GM18867 (cell line): ENCODE data around the gene R3HDML.
"Not testable (repeated sequence)": the region's sequence is repeated elsewhere in the genome, so short reads cannot be mapped to it uniquely, and the experiment has no call there.

Experiments
- ATAC-seq: cut with Tn5 transposase; IDR thresholded peaks from one replicate; pipeline ENCODE4 v1.9.1; 2021; ENCODE audit warnings: mild to moderate bottlenecking, moderate library complexity; ENCODE audit not compliant: unreplicated experiment

Gene R3HDML

DNA sequence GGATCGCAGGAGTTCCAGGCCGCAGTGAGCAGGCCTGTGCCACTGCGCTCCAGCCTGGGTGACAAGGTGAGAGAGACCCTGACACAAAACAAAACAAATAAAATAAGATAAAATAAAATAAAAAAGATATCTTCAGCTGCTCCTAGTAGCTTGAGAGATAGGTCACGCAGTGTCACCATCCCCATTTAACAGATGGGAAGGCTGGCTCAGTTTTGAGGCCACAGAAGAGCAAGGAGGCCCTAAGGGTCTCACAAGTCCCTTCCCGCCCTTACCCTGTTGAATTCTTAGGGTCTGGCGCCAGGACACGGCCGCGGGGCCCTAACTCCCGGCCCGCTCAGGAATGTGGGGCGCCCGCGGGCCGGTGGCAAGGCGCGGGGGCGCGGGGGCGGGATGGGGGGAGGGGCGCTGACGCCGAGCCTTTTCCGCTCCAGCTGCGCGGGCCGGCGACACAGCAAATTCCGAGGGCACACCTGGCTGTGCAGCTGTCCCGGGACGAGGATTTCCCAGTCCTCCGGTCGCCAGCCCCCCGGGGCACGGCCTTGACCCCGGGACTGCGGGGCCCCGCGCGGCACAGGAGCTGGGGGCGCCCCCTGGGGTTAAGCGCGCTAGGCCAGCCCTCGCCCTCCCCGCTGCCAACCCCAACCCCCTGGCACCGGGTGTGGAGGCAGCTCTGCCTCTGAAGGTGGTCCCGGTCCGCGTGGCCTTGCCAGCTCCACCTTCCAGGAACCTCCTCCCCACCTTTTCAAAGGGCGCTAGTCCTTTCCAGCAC lies 10.3 kb upstream of the R3HDML start:
- ATAC-seq: no peak

DNA sequence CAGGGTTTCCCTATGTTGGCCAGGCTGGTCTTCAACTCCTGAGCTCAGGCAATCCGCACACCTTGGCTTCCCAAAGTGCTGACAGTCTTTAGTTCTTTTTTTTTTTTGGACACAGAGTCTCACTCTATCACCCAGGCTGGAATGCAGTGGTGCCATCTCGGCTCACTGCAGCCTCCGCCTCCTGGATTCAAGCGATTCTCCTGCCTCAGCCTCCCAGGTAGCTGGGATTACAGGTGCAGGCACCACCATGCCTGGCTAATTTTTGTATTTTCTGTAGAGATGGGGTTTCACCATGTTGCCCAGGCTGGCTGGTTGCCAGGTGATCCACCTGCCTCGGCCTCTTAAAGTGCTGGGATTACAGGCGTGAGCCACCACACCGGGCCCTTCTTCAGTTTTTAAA lies 9.1 kb upstream of the R3HDML start:
- not testable (repeated sequence) for ATAC-seq

DNA sequence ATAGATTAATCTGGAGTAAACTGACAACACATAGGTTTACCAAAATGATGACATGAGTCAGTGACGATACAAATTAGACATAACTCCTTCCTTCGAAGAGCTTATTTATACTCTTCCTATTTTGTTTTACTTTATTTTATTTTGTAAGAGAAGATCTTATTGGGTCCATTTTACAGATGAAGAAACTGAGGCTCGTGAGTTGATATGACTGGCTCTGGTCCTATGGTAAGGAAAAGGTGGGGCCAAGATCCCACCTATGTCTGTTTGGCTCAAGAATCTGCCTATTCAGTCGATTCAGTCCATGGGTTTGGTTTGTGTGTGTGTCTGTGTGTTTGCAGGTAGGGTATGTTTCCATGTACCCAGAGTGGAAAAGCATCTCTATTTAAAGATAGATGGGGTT lies 8.4 kb upstream of the R3HDML start:
- ATAC-seq: no peak

DNA sequence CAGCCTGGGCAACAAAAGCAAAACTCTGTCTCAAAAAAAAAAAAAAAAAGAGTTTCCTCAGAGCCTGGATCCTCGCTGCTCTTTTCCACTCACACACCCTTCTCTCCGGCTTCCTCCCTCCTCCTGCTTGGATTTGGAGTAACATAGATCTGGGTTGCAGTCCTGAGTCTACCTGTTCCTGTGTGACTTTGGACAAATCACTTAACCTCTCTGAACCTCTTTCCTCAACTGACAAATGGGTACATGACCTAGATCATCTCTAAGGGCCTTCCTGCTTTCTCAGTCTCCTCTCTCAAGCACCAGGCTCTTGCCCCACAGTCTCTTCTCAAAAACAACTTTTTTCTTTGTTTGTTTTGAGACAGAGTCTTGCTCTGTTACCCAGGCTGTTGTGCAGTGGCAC lies 5.6 kb upstream of the R3HDML start:
- ATAC-seq: no peak

DNA sequence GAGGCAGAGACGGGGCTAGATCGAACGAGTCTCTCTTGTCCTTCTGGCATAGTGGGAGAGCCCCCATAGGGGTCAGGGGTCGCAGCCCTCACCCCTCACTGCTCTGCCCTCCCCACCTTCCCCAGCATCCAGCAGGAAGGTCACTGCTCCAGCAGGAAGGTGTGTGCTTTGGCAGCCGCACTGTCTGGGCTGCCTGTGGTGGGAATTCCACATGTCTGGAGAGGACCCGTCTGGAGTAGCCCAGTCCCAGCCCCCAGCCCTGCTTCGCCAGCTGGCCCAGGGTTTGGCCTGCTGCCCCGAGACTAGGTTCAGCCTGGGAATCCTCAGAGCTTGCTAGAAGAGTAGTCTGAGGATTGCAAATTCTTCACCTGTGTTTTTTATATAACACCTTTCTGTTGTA lies 2.5 kb upstream of the R3HDML start:
- no peak for ATAC-seq

DNA sequence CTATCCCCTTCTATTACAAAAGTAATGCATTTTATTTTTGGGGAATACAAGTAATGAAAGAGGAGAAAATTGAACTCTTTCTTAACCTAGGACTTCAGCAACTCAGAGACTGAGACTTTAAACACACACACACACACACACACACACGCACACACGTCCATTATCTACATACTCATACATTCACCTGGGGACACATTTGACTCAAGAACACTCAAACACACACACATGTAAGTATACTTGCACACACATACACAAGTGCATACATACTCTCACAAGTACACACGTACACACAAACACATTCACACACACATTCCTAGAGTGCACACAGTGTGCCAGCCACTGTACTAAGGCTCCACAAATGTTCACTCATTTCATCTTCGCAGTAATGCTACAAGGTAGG lies 2.1 kb upstream of the R3HDML start:
- no peak for ATAC-seq

DNA sequence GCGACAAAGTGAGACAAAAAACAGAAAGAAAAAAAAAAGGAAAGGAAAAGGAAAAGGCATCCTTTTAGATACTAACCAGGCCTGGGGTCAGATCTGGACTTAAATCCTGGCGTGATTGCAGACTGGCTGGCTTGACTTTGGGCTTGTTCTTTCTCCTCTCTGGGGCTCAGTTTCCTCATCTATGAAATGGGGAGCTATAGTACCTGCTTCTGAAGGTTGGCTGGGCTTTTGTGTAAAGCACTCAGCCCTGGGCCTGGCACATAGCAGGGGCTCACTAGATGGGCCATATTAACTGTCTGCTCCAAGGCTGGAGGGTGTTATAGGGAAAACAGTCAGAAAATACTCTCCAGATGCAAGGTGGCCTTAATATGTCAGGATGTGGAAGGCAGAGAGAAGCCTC lies 1.2 kb upstream of the R3HDML start:
- no peak for ATAC-seq

DNA sequence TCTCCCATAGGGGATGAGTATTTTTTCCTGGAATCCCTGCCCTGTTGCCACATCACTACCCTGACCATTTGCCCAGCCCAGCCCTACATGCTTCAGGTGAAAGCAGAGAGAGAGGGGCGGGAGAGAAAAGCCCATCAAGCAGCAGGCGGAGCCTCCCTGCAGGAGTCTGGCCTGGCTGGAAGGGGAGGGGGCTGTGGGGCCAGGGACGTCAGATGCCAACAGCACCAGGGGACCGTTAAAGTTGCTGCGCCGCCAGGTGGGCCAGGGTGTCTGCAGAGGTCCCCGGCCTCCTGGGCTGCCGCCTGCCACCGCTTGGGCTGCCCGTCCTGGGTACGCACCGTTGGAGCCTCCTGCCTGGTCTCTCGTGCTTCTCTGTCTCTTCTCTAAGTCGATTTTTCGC lies 757 bp upstream of the R3HDML start:
- ATAC-seq: no peak

DNA sequence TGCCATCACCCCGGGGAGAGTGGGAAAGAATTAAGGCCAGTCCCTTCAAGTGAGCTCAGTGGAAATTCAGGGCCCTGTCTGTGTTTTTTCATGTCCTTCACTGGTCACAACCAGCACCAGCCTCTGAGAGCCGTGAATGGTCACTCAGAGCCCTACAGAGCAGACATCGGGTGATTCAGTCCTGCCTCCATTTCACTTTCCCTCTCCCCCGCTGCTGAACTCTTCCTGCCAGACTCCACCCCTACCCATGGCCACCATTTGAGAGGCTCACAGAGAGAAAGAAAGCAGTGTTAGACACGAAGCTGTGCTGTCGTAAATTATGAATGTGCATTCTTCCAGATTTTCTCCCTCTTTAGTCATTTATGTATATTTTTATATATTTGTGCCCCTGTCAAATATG lies 5.4 kb downstream of the R3HDML start:
- no peak for ATAC-seq

DNA sequence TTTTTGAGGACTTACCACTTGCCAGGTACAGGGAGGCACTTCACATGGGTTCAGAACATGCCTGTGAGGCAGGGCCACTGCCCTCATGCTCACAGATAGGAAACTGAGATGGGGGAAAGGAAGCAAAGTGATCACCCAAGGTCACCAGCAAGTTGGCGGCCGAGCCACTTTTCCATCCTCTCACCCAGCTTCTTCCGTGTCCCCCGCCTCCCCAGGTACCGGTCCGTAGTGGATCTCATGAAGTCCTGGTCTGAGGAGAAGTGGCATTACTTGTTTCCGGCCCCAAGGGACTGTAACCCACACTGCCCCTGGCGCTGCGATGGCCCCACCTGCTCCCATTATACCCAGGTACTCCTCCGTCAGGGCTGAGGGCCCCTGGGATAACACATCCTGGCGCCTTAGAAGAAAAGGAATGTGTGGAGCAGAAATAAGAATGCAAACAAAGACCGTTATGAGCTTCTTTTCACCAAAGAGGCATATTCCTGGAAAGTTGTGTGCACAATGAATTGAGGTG lies 6.4 kb downstream of the R3HDML start:
- no peak for ATAC-seq

DNA sequence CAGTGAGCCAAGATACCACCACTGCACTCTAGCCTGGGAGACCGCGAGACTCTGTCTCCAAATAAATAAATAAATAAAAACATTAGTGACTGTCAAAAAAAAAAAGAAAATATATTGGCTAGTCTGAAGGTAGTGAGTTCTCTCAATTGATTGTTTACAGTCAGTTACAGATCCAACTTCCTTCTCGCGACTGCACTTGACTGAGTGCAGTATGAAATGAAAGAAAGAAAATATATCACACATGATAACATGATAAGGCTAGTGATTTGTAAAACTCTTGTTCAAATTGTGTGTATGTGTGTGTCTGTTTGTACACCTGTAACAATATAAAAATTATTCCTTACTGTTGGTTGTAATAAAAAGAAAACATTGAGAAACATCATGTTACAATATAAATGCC lies 7.9 kb downstream of the R3HDML start:
- no peak for ATAC-seq

DNA sequence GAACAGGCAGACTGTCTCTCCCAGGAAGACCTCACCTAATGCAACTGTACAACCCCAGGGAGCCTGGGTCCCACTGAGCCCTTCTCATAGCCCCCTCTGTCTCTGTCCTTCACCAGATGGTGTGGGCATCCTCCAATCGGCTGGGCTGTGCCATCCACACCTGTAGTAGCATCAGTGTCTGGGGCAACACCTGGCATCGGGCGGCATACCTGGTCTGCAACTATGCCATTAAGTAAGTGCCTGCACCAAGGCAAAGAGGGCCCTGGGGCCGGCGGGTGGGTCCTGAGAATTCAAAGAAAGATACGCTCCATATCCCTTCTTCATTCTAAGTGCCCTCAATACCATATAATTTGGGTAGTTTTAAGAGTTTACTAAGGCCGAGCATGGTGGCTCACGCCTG lies 8.3 kb downstream of the R3HDML start:
- ATAC-seq: no peak

DNA sequence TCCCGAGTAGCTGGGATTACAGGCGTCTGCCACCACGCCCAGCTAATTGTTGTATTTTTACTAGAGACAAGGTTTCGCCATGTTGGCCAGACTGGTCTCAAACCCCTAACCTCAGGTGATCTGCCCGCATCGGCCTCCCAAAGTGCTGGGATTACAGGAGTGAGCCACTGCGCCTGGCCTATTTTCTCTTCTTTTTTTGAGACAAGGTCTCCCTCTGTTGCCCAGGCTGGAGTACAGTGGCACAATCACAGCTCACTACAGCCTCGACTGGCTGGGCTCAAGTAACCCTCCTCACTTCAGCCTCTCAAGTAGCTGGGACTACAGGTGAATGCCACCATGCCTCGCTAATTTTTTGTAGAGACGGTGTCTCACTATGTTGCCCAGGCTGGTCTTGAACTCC lies 9.1 kb downstream of the R3HDML start:
- not testable (repeated sequence) for ATAC-seq

DNA sequence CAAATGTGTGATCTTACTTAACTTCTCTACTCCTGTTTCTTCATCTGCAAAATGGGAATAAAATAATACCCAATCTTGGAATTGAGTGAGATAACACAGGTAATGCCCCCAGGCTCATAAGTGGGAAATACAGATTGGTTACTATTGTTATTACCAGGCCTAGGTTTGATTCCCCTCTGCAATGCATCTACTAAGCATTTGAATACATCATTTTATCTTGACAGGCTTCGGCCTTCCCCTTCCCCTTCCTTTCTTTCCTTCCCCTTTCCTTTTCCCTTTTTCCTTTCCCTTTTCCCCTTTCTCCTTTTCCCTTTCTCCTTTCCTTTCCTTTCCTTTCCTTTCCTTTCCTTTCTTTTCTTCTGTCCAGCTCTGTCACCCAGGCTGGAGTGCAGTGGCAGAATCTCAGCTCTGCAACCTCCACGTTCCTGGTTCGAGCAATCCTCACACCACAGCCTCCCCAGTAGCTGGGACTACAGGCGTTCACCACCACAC lies 11.4 kb downstream of the R3HDML start:
- no peak for ATAC-seq

DNA sequence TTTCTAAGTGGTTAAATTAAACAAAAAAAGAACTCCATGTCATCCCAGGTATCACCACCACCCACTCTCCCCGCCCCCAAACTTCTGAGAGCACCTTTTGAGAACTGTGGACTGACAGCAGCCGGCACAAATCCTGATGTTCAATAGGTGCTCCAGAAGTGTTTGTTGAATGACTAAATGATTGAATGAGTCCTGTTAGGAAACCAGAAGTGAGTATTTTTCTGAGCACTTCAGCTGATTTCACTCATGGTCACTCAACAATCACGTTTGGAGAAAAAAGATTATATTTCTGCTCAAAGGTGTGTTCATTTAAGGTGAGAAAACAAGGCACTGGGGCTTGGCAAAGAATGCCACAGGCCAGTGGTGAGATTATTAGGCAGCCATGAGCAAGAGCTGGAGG lies 12.5 kb downstream of the R3HDML start:
- no peak for ATAC-seq

DNA sequence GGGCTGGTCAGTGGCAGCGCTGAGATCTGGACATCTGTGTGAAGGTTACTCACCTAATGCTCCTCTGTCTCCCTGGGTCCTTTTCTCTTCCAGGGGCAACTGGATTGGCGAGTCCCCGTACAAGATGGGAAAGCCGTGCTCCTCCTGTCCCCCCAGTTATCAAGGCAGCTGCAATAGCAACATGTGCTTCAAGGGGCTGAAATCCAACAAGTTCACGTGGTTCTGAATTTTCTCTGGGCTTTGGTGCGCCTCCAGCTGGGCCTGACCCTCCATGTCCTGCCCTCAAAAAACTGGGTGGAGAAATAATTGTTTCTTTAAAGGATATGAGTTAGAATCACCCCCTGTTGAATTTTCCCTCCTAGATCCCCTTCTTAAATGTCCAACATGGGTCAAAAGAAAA lies 13.7 kb downstream of the R3HDML start:
- no peak for ATAC-seq

DNA sequence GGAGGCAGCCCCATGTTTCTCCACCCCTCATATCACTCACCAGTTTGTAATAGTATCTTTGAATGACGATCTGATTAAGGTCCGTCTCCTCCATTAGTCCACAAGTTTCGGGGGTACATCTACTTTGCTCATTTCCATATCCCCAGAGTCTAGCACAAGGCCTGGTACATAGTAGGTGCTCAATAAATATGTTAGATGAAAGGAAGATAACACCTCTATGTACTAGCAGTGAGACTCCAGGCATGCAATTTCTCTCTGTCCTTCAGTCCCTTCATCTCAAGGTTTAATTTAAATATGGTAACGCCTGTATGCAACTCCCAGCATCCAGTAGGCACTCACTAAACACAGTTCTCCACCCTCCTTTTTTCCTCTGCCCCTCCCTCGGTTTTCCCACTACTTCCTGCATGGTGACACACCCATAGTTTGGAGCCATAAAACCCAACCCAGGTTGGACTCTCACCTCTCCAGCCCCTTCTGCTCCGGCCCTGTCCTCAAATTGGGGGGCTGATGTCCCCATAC lies 18.2 kb downstream of the R3HDML start:
- ATAC-seq: no peak

DNA sequence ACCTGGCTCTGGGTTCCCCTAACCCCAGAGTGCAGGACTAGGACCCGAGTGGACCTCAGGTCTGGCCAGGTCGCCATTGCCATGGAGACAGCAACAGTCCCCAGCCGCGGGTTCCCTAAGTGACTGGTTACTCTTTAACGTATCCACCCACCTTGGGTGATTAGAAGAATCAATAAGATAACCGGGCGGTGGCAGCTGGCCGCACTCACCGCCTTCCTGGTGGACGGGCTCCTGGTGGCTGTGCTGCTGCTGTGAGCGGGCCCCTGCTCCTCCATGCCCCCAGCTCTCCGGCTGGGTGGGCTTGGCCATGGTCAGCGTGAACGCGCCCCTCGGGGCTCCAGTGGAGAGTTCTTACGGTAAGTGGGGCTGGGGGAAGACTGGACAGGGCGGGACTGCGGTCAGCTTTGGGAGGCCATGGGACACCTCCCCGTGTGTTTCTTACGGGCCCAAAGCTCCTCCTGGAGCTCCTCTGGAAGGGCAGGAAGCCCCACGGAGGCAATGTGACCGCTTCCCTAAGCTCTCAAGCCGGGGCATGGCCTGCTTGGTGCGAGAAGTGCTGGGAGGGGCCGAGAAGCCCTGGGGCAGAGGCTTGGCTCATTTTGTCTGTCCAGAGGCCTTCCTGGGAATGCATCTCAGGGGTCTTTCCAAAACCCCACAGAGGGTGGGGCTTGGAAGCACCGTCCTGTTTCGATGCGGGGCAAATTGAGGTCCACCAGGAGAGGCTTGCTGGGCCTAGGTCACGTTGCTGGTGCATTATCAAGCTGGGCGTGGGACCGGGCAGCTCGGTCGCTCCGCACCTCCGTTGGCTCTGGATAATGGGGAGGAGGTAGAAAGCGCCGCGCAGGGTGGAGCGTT lies 18.9 kb downstream of the R3HDML start, which contains the start of gene HNF4A:
Gene HNF4A, plus strand, starts transcription at position 202 of the 855 bp plus-strand sequence. Its CDS starts 106 bp downstream, at position 308.
- no peak for ATAC-seq

DNA sequence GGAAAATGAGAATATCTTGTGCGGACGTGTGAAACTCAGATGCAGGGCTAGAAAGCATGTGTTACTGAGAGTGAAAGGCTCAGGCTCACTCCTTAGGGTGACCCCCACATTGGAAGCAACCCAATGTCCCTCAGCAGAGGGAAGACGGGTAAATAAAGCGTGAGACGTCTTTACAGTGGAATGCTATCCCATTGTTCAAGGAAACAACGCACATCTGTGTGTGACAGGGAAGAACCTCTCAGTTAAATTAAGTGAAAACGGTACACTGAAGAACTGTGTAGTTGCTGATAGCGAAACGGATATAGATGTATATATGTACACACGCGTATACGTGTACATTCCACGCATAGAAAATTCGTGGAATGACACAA lies 19.5 kb downstream of the R3HDML start:
- no peak for ATAC-seq

DNA sequence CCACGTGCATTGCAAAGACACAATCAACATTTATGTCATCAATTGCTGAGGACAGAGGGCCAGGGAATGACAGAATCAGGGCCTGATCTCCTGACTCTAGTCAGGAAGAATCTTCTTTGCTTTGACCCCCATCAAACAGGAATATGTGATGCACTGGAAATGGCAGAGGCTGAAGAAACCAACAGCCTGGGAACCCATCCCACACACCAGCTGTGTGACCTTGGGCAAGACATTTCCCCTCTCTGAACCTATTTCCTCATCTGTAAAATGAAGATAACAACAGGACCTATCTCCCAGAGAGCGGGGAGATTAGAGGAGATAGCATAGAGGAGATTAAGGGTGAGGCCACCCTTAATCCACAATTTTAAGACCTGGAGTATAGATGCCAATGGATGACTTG lies 20.2 kb downstream of the R3HDML start:
- no peak for ATAC-seq

DNA sequence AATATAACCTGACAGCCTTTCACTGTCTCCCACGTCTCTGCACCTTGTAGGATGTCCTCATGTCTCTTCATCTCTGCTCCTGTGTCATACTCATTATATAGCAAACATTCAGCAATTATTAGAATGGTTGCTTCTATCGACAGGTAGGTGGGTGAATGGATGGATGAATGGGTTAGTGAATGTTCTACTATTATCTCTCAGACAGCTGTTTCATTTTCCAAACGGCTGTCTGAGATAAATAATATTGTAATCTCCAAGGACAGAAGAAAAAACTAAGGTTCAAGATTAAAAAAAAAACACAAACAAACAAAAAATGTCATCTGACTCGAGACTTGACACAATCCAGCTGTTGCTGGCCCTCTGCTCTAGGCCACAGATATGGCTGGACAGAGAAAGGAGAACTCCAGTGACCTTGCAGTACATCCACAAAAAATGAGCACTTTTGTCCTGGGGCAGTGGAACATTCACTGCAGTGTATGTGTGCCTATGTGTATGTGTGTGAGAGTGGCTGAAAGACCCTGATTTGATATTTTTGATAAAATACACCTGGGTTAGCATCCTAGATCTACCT lies 20.8 kb downstream of the R3HDML start:
- no peak for ATAC-seq
